IMR-90 (cell line): ENCODE data around the gene GALNT7. TPM values are rescaled to one million over a fixed set of nuclear protein-coding genes. Genes with fewer than 3 reads are reported as not detected.

ENCODE experiments used
- ATAC-seq: fragments of 200-7000 bp; cut with Tn5 transposase; 2 replicates; pipeline ENCODE4 v1.9.1; 2020; ENCODE audit warnings: low read depth, mild to moderate bottlenecking, moderate library complexity
- BruUV-seq: library from RNA; stranded (reverse); fragments of 400-500 nt; replicated peaks from 2 replicates; lab custom pipeline; 2021; lab: Mats Ljungman, UMichigan
- CTCF ChIA-PET: fragments of 300-600 bp; formaldehyde crosslinking; extraction: SDS; loops from one replicate; lab custom pipeline; 2021; ENCODE audit warnings: antibody characterized with exemption; lab: Yijun Ruan, JAX
- POLR2A ChIA-PET: fragments of 300-600 bp; sonication (Branson Sonifier 250); formaldehyde crosslinking; loops from one replicate; lab custom pipeline; 2022; ENCODE audit warnings: antibody characterized with exemption; ENCODE audit not compliant: unreplicated experiment; lab: Charles Lee
- DNase-seq: peaks from one replicate; pipeline ENCODE4 v3.0.0; 2013
- H2AFZ ChIP-seq: replicated peaks from 2 replicates; pipeline ENCODE3; 2013; ENCODE audit warnings: low read length, mild to moderate bottlenecking; ENCODE audit not compliant: poor library complexity
- H2AK5ac ChIP-seq: 2 replicates; pipeline ENCODE4 v1.6.1; 2013; ENCODE audit warnings: low read depth, low read length, inconsistent platforms
- H2AK9ac ChIP-seq: replicated peaks from 2 replicates; pipeline ENCODE3; 2013; ENCODE audit warnings: mild to moderate bottlenecking, low read depth, low read length, moderate library complexity; ENCODE audit not compliant: poor library complexity
- H2BK120ac ChIP-seq: 2 replicates; pipeline ENCODE4 v1.6.1; 2013; ENCODE audit warnings: low read depth, low read length, inconsistent platforms
- H2BK15ac ChIP-seq: 3 replicates; pipeline ENCODE4 v1.6.1; 2013; ENCODE audit warnings: low read depth, low read length, inconsistent platforms
- H2BK20ac ChIP-seq: 2 replicates; pipeline ENCODE4 v1.6.1; 2013; ENCODE audit warnings: low read depth, mild to moderate bottlenecking, inconsistent platforms, low read length, moderate library complexity
- H2BK5ac ChIP-seq: 2 replicates; pipeline ENCODE4 v1.6.1; 2013; ENCODE audit warnings: mild to moderate bottlenecking, low read depth, low read length, inconsistent platforms; ENCODE audit not compliant: poor library complexity, severe bottlenecking
- H3K14ac ChIP-seq: replicated peaks from 2 replicates; pipeline ENCODE4 v1.6.1; 2013; ENCODE audit warnings: low read depth, low read length, inconsistent platforms
- H3K18ac ChIP-seq: 2 replicates; pipeline ENCODE4 v1.6.1; 2013; ENCODE audit warnings: low read depth, low read length, control low read depth
- H3K23ac ChIP-seq: 2 replicates; pipeline ENCODE4 v1.6.1; 2013; ENCODE audit warnings: low read depth, low read length, inconsistent platforms
- H3K27ac ChIP-seq: 2 replicates; pipeline ENCODE4 v1.5.1; 2013; ENCODE audit warnings: mild to moderate bottlenecking, control low read depth, low read length; ENCODE audit not compliant: insufficient read depth
- H3K27me3 ChIP-seq: 2 replicates; pipeline ENCODE4 v1.6.1; 2013; ENCODE audit warnings: low read length; ENCODE audit not compliant: control insufficient read depth, insufficient read depth
- H3K36me3 ChIP-seq: 2 replicates; pipeline ENCODE4 v1.6.1; 2013; ENCODE audit warnings: low read length, mixed read lengths; ENCODE audit not compliant: control insufficient read depth, insufficient read depth
- H3K4ac ChIP-seq: 2 replicates; pipeline ENCODE4 v1.6.1; 2013; ENCODE audit warnings: low read depth, low read length, inconsistent platforms
- H3K4me1 ChIP-seq: 2 replicates; pipeline ENCODE4 v1.6.1; 2013; ENCODE audit warnings: low read length, mixed read lengths; ENCODE audit not compliant: control insufficient read depth, insufficient read depth
- H3K4me2 ChIP-seq: 2 replicates; pipeline ENCODE4 v1.6.1; 2013; ENCODE audit warnings: low read depth, mild to moderate bottlenecking, control low read depth, low read length, moderate library complexity
- H3K4me3 ChIP-seq: 2 replicates; pipeline ENCODE4 v1.5.1; 2013; ENCODE audit warnings: low read depth, mild to moderate bottlenecking, control low read depth, low read length, moderate library complexity; ENCODE audit not compliant: insufficient read depth
- H3K56ac ChIP-seq: 2 replicates; pipeline ENCODE4 v1.6.1; 2013; ENCODE audit warnings: low read length, inconsistent platforms; ENCODE audit not compliant: insufficient read depth; ENCODE audit errors: extremely low read depth
- H3K79me1 ChIP-seq, 2 experiments: 2 replicates each; pipeline ENCODE4 v1.6.1; 2013; ENCODE audit warnings: low read length in 2 of 2, inconsistent platforms in 1 of 2, low read depth in 1 of 2
- H3K9ac ChIP-seq: 2 replicates; pipeline ENCODE4 v1.6.1; 2013; ENCODE audit warnings: low read depth, low read length, control low read depth
- H3K9me1 ChIP-seq: 2 replicates; pipeline ENCODE4 v1.6.1; 2013; ENCODE audit warnings: low read length, inconsistent platforms; ENCODE audit not compliant: insufficient read depth
- H3K9me3 ChIP-seq: 2 replicates; pipeline ENCODE4 v1.6.1; 2013; ENCODE audit warnings: low read length; ENCODE audit not compliant: control insufficient read depth, insufficient read depth
- H4K20me1 ChIP-seq: 2 replicates; pipeline ENCODE4 v1.6.1; 2013; ENCODE audit warnings: low read length, inconsistent platforms; ENCODE audit not compliant: insufficient read depth
- H4K5ac ChIP-seq: 2 replicates; pipeline ENCODE4 v1.6.1; 2013; ENCODE audit warnings: mild to moderate bottlenecking, low read depth, low read length, control low read depth
- H4K8ac ChIP-seq, 2 experiments: 2 replicates each; pipeline ENCODE4 v1.6.1; 2013; ENCODE audit warnings: low read depth in 2 of 2, low read length in 2 of 2, control low read depth in 1 of 2, inconsistent platforms in 1 of 2
- H4K91ac ChIP-seq: 2 replicates; pipeline ENCODE4 v1.6.1; 2013; ENCODE audit warnings: low read depth, low read length, inconsistent platforms; ENCODE audit not compliant: insufficient read depth
- BHLHE40 ChIP-seq: fragments of 150-350 bp; IDR thresholded peaks from 2 replicates; pipeline ENCODE4 v1.6.1; 2016; ENCODE audit warnings: mild to moderate bottlenecking, low read depth, low read length
- CEBPB ChIP-seq: IDR thresholded peaks from 2 replicates; pipeline ENCODE4 v1.6.1; 2012; ENCODE audit warnings: low read depth, low read length, improper control_type of control experiment
- CHD1 ChIP-seq: IDR thresholded peaks from 2 replicates; pipeline ENCODE4 v1.6.1; 2012; ENCODE audit warnings: low read depth, low read length, improper control_type of control experiment
- CTCF ChIP-seq: conservative IDR thresholded peaks from 2 replicates; pipeline ENCODE4 v1.5.1; 2012; ENCODE audit warnings: mild to moderate bottlenecking, low read depth, low read length, improper control_type of control experiment
- ELK1 ChIP-seq: fragments of 150-350 bp; IDR thresholded peaks from 2 replicates; pipeline ENCODE4 v1.6.1; 2016; ENCODE audit warnings: low read depth, mild to moderate bottlenecking, low read length, moderate library complexity, borderline replicate concordance
- FOS ChIP-seq: fragments of 150-350 bp; IDR thresholded peaks from 2 replicates; pipeline ENCODE4 v1.6.1; 2016; ENCODE audit warnings: low read depth, low read length
- MAFK ChIP-seq: IDR thresholded peaks from 2 replicates; pipeline ENCODE4 v1.6.1; 2012; ENCODE audit warnings: low read depth, low read length, improper control_type of control experiment
- MAZ ChIP-seq: IDR thresholded peaks from 2 replicates; pipeline ENCODE4 v1.6.1; 2012; ENCODE audit warnings: low read depth, mild to moderate bottlenecking, low read length, improper control_type of control experiment, moderate library complexity, borderline replicate concordance
- MXI1 ChIP-seq: IDR thresholded peaks from 2 replicates; pipeline ENCODE4 v1.6.1; 2012; ENCODE audit warnings: low read depth, mild to moderate bottlenecking, low read length, moderate library complexity, borderline replicate concordance
- NFE2L2 ChIP-seq: fragments of 150-350 bp; IDR thresholded peaks from 2 replicates; pipeline ENCODE4 v1.6.1; 2016; ENCODE audit warnings: low read depth, mild to moderate bottlenecking, low read length
- POLR2A ChIP-seq: IDR thresholded peaks from 2 replicates; pipeline ENCODE4 v1.6.1; 2012; ENCODE audit warnings: mild to moderate bottlenecking, low read depth, low read length
- RAD21 ChIP-seq: IDR thresholded peaks from 2 replicates; pipeline ENCODE4 v1.6.1; 2012; ENCODE audit warnings: low read length, improper control_type of control experiment
- RCOR1 ChIP-seq: IDR thresholded peaks from 2 replicates; pipeline ENCODE4 v1.6.1; 2012; ENCODE audit warnings: mild to moderate bottlenecking, low read length, improper control_type of control experiment; ENCODE audit not compliant: insufficient replicate concordance
- RFX5 ChIP-seq: IDR thresholded peaks from 2 replicates; pipeline ENCODE4 v1.8.0; 2012; ENCODE audit warnings: low read depth, mild to moderate bottlenecking, low read length, moderate library complexity
- SMC3 ChIP-seq: fragments of 150-350 bp; IDR thresholded peaks from 2 replicates; pipeline ENCODE4 v1.6.1; 2016; ENCODE audit warnings: low read depth, mild to moderate bottlenecking, antibody characterized with exemption, low read length, moderate library complexity
- USF2 ChIP-seq: fragments of 150-350 bp; IDR thresholded peaks from 2 replicates; pipeline ENCODE4 v1.6.1; 2017; ENCODE audit warnings: mild to moderate bottlenecking, antibody characterized with exemption, low read length, low read depth
- dilution Hi-C: fragments of 300-500 bp; cut with HindIII; formaldehyde crosslinking; loops from one replicate; pipeline ENCODE4 v1.14.3; 2018; ENCODE audit warnings: low sequenced_read_pairs; ENCODE audit not compliant: unreplicated experiment
- in situ Hi-C: fragments of 300-500 bp; cut with MboI; formaldehyde crosslinking; loops from 3 replicates; pipeline ENCODE4 v1.14.3; 2019; ENCODE audit warnings: low sequenced_read_pairs, inconsistent platforms, mixed read lengths
- intact Hi-C: fragments of 100-400 bp; cut with micrococcal nuclease; formaldehyde crosslinking; loops from 2 replicates; pipeline ENCODE4 v1.10.0; 2022
- polyA plus RNA-seq, 3 experiments: library from polyadenylated mRNA; depleted of rRNA; stranded (reverse); fragments of >200 nt; gene quantifications; 2 replicates each; pipeline ENCODE4 v1.2.3, GENCODE V29; 2012; ENCODE audit warnings: low replicate concordance in 1 of 3
- total RNA-seq: library from RNA; depleted of rRNA; stranded (reverse); fragments of >200 nt; gene quantifications from 2 replicates; pipeline ENCODE4 v1.2.3, GENCODE V29; 2012

GALNT7 gene
- total and polyA plus RNA-seq, 2 of the 4 experiments (the other 2 are of a cell fraction), result 19.1 to 31.2 TPM

GRCh38 chr4:173248690-173249089, 80.1 kb downstream of the GALNT7 start:
- H3K27me3 ChIP-seq, result peaks cover 22% of the 10 kb centered on the region
- TF ChIP-seq MAZ (no peak), RCOR1 (no peak), BHLHE40 (no peak), USF2 (no peak), MAFK (no peak), POLR2A (no peak), ELK1 (no peak), CHD1 (no peak), MXI1 (no peak), FOS (no peak), SMC3 (no peak), CEBPB (no peak), RAD21 (no peak), CTCF (no peak), NFE2L2 (no peak), RFX5 (no peak)
- peaks cover 3% of the 10 kb centered on the region for H3K9me1 ChIP-seq
- no peak overlapping the region for H2AK5ac ChIP-seq
- H3K14ac ChIP-seq, result no peak overlapping the region
- H2BK15ac ChIP-seq, result no peak overlapping the region
- H3K4me3 ChIP-seq, result no peak overlapping the region
- H2BK5ac ChIP-seq, result no peak overlapping the region
- no peak overlapping the region for H3K23ac ChIP-seq
- no peak overlapping the region for H2AFZ ChIP-seq
- peaks cover 16% of the 10 kb centered on the region for H4K20me1 ChIP-seq
- no peak overlapping the region for H4K8ac ChIP-seq
- H4K5ac ChIP-seq, result no peak overlapping the region
- CTCF ChIA-PET, result interaction anchor here (0.6 kb wide), 1 partner anchor 78 kb away, joined by 3 read pairs; no protein-coding TSS in a partner anchor
- no peak overlapping the region for H2BK120ac ChIP-seq
- H3K4ac ChIP-seq, result no peak overlapping the region
- POLR2A ChIA-PET, result no interaction called here
- no peak overlapping the region for H3K27ac ChIP-seq
- peaks cover 0 to 6% of the 10 kb centered on the region in 2 experiments; a peak in 1 of 4 replicates for H3K79me1 ChIP-seq
- H2BK20ac ChIP-seq, result no peak overlapping the region
- peaks cover 5% of the 10 kb centered on the region for H3K9me3 ChIP-seq
- intact Hi-C loops (no loop called here), dilution Hi-C loops (no loop called here), in situ Hi-C loops (no loop called here)
- no peak overlapping the region for H4K91ac ChIP-seq
- DNase-seq, result no peak
- H2AK9ac ChIP-seq, result no peak overlapping the region
- no peak for ATAC-seq
- no peak overlapping the region for H3K9ac ChIP-seq
- no peaks in the 10 kb centered on the region for H3K36me3 ChIP-seq
- H3K18ac ChIP-seq, result no peak overlapping the region
- peaks cover 5% of the 10 kb centered on the region for H3K4me1 ChIP-seq
- H3K4me2 ChIP-seq, result no peak overlapping the region
- no TSS peak for BruUV-seq
- no peak overlapping the region for H3K56ac ChIP-seq
